Sigmoid colon (tissue), 7 donors: Measurements from ENCODE around the gene TCAIM. TPM values are rescaled to one million over a fixed set of nuclear protein-coding genes. Genes with fewer than 3 reads are reported as not detected.

Experiments used
- DNase-seq: peaks from one replicate; pipeline ENCODE4 v3.0.0-alpha.2; 2019
- H3K27ac ChIP-seq, 4 donors: fragments of 200-600 bp; sonication (generic); one replicate each; pipeline ENCODE4 v1.5.1; 2016 to 2019; ENCODE audit warnings: mild to moderate bottlenecking in 1 of 4
- H3K27me3 ChIP-seq, 3 donors: fragments of 200-600 bp; sonication (generic); one replicate each; pipeline ENCODE4 v1.5.1; 2019; ENCODE audit warnings: mild to moderate bottlenecking in 1 of 3
- H3K36me3 ChIP-seq, 4 donors: fragments of 200-600 bp; sonication (generic); one replicate each; pipeline ENCODE4 v1.5.1; 2016 to 2019
- H3K4me1 ChIP-seq, 4 donors: fragments of 200-600 bp; sonication (generic); one replicate each; pipeline ENCODE4 v1.5.1; 2017 to 2019
- H3K4me3 ChIP-seq, 4 donors: fragments of 200-600 bp; sonication (generic); one replicate each; pipeline ENCODE4 v1.5.1; 2017 to 2019; ENCODE audit warnings: mild to moderate bottlenecking in 2 of 4, moderate library complexity in 1 of 4
- H3K9me3 ChIP-seq, 4 donors: fragments of 200-600 bp in 3 of 4; sonication (generic) in 3 of 4; one replicate each; pipeline versions ENCODE4 v1.5.1 to v1.6.1; 2013 to 2019
- CTCF ChIP-seq, 4 experiments: fragments of 450-650 bp in 3 of 4; fragments of 200-600 bp in 1 of 4; IDR thresholded peaks; one replicate each; pipeline ENCODE4 v1.5.1; 2016 to 2019; ENCODE audit warnings: antibody characterized with exemption in 4 of 4, mild to moderate bottlenecking in 3 of 4, moderate library complexity in 2 of 4
- EP300 ChIP-seq, 4 donors: sonication (generic); formaldehyde crosslinking; IDR thresholded peaks; one replicate each; pipeline ENCODE4 v1.6.1; 2017; ENCODE audit warnings: antibody characterized with exemption in 4 of 4
- POLR2A ChIP-seq, 2 donors: fragments of 450-650 bp; IDR thresholded peaks; one replicate each; pipeline ENCODE4 v1.6.1; 2016; ENCODE audit warnings: antibody characterized with exemption in 2 of 2, mild to moderate bottlenecking in 2 of 2, moderate library complexity in 2 of 2
- POLR2AphosphoS5 ChIP-seq, 4 donors: sonication (generic); formaldehyde crosslinking; IDR thresholded peaks; one replicate each; pipeline ENCODE4 v1.6.1; 2017; ENCODE audit warnings: antibody characterized with exemption in 4 of 4
- WGBS, 2 donors: extraction: QIAGEN DNeasy Blood & Tissue Kit; methylation state at CpG; one replicate each; pipeline ENCODE4 v1.1.7; 2013; 5-methylcytosine and 5-hydroxymethylcytosine counted together
- intact Hi-C: fragments of 100-400 bp; cut with DNase I; formaldehyde crosslinking; loops from one replicate; pipeline ENCODE4 v1.15.1; 2023
- polyA plus RNA-seq, 3 donors: library from polyadenylated mRNA; stranded (reverse); fragments of 200-250 nt; gene quantifications; one replicate each; pipeline ENCODE4 v1.2.3, GENCODE V29; 2013
- total RNA-seq, 4 donors: library from RNA; depleted of rRNA; stranded (reverse); fragments of >200 nt; gene quantifications; one replicate each; pipeline ENCODE4 v1.1.0, GENCODE V29; 2016
- donor health status: healthy with polysubstance abuse.
- donor health status: Bipolar disorder and iron deficiency.
- donor health status: healthy.

Gene TCAIM
- total and polyA plus RNA-seq, 7 donors: 12.6 to 39.3 (median 30.3) TPM

DNA sequence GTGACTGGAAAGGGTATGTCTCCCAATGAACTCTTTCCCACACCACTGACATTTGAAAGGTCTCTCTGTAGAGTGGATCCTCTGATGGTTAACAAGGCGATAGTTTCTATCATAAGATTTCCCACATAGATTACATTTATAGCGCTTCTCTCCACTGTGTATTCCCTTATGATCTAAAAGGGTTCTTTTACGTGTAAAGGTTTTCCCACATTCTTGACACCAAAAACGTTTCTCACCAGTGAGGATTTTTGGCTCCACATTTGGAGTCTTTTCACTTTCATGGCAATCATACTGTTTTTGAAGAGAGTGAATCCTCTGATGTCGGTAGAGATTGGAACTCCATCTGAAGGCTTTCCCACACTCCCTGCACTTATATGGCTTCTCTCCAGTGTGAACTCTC lies 108.4 kb downstream of the TCAIM start:
- H3K4me1 ChIP-seq: no peaks in the 10 kb centered on the region
- no peaks in the 10 kb centered on the region for H3K27me3 ChIP-seq
- H3K9me3 ChIP-seq: peaks cover 0 to 3% (median 0%) of the 10 kb centered on the region in 4 donors
- TF ChIP-seq EP300 (IDR thresholded peaks at IDR 0.05): no peak
- no peak for TF ChIP-seq POLR2A (IDR thresholded peaks at IDR 0.05)
- no peak overlapping the region for H3K27ac ChIP-seq
- 95 to 98% methylated on average over 5 of the region's 5 CpGs for WGBS, 2 donors
- H3K4me3 ChIP-seq: no peak overlapping the region
- intact Hi-C loops: no loop called here
- no peak for DNase-seq
- peaks cover 39 to 83% (median 56%) of the 10 kb centered on the region in 4 donors for H3K36me3 ChIP-seq

- Histone ChIP-seq H3K27ac (no peak overlapping the region), H3K9me3 (peaks cover 0 to 3% (median 0%) of the 10 kb centered on the region in 4 donors), H3K4me1 (no peaks in the 10 kb centered on the region), H3K4me3 (no peak overlapping the region), H3K27me3 (no peaks in the 10 kb centered on the region), H3K36me3 (peaks cover 46 to 90% (median 80%) of the 10 kb centered on the region in 4 donors)
- WGBS, 2 donors: 94 to 97% methylated on average over 3 of the region's 3 CpGs
- no peak for TF ChIP-seq CTCF (IDR thresholded peaks at IDR 0.05)
- TF ChIP-seq POLR2AphosphoS5 (IDR thresholded peaks at IDR 0.05): no peak
- TF ChIP-seq EP300 (IDR thresholded peaks at IDR 0.05): no peak
- TF ChIP-seq POLR2A (IDR thresholded peaks at IDR 0.05): no peak
- intact Hi-C loops: no loop called here
- no peak for DNase-seq
These were observed 112.9 kb downstream of the TCAIM start for GRCh38 chr3:44451441-44451840.

DNA sequence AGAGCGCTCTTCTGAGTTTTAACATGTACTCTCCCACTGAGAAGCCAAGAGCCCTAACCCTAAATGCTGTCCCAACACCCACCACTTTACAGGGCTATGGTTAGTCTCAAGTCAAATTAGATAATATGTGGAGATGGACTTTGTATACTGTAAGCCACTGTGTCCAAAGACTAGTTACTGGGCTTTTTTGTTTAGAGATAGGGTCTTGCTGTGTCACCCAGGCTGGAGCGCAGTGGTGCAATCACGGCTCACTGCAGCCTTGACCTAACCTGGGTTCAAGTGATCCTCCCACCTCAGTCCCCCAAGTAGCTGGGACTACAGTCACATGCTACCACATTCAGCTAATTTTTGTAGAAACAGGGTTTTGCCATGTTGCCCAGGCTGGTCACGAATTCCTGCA lies 115.7 kb downstream of the TCAIM start:
- no peak overlapping the region for H3K27ac ChIP-seq
- no peak overlapping the region for H3K4me3 ChIP-seq
- WGBS, 2 donors: 97 to 99% methylated on average over 4 of the region's 4 CpGs
- H3K9me3 ChIP-seq: no peaks in the 10 kb centered on the region
- no peak for TF ChIP-seq EP300 (IDR thresholded peaks at IDR 0.05)
- TF ChIP-seq POLR2A (IDR thresholded peaks at IDR 0.05): no peak
- no peak for TF ChIP-seq CTCF (IDR thresholded peaks at IDR 0.05)
- TF ChIP-seq POLR2AphosphoS5 (IDR thresholded peaks at IDR 0.05): no peak
- no peak for DNase-seq
- H3K27me3 ChIP-seq: no peaks in the 10 kb centered on the region
- no peaks in the 10 kb centered on the region for H3K4me1 ChIP-seq
- H3K36me3 ChIP-seq: peaks cover 28 to 90% (median 63%) of the 10 kb centered on the region in 4 donors
- intact Hi-C loops: no loop called here

DNA sequence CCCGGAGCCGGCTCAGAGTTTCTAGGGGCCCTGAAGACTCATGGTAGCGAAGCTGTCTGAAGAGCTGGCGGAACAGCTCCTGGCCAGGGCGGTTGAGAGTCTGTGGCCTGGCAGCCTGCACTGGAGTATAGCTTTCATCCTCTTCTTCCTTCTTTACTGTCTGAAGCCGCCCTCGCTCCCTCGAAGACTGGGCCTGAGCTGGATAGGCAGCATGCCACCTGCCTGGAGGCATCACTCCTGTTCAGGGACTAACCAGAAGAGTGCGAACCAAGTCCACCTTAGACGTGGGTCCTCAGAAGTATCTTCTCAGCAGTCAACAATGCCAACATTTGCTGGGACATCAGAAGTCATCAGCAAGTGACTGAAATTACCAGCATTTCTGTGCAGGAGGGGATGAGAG lies 116.8 kb downstream of the TCAIM start:
- Histone ChIP-seq H3K36me3 (peaks cover 17 to 80% (median 52%) of the 10 kb centered on the region in 4 donors), H3K27me3 (no peaks in the 10 kb centered on the region), H3K9me3 (no peaks in the 10 kb centered on the region), H3K4me1 (no peaks in the 10 kb centered on the region), H3K27ac (no peak overlapping the region), H3K4me3 (no peak overlapping the region)
- WGBS, 2 donors: 98% methylated on average over 10 of the region's 10 CpGs
- no peak for DNase-seq
- no peak for TF ChIP-seq POLR2A (IDR thresholded peaks at IDR 0.05)
- no peak for TF ChIP-seq CTCF (IDR thresholded peaks at IDR 0.05)
- intact Hi-C loops: no loop called here

Other genes starting within 250 kb of the TCAIM start
- gene TOPAZ1, start 96.9 kb upstream of the TCAIM start, total RNA-seq: not detected
- not detected for gene TOPAZ1, start 96.9 kb upstream of the TCAIM start, polyA plus RNA-seq
- 10 to 100 TPM in 2 of 4 donors, 1 to 10 TPM in 2; 7.1 to 13.3 (median 10.6) TPM for gene ZNF445, start 138.9 kb downstream of the TCAIM start, total RNA-seq
- gene ZNF445, start 138.9 kb downstream of the TCAIM start, polyA plus RNA-seq: 1 to 10 TPM; 1.2 to 6.5 (median 1.2) TPM
- 1 to 10 TPM; 2.7 to 7.1 (median 5.5) TPM for gene ZKSCAN7, start 216.4 kb downstream of the TCAIM start, total RNA-seq
- gene ZKSCAN7, start 216.4 kb downstream of the TCAIM start, polyA plus RNA-seq: 1 to 10 TPM in 2 of 3 donors, under 1 TPM in 1; 0.60 to 2.5 (median 1.8) TPM
- 1 to 10 TPM; 2.3 to 4.9 (median 3.3) TPM for gene ZNF660, start 246.2 kb downstream of the TCAIM start, total RNA-seq
- gene ZNF660, start 246.2 kb downstream of the TCAIM start, polyA plus RNA-seq: under 1 TPM in 2 of 3 donors, not detected in 1; 0.60 to 0.73 TPM